OCI-LY1 (cell line): ENCODE results near the gene CFHR3.
"Not testable (repeated sequence)": the region's sequence is repeated elsewhere in the genome, so short reads cannot be mapped to it uniquely, and the experiment has no call there.

ENCODE experiments used
- H2AFZ ChIP-seq: fragments of 200-600 bp; sonication (generic), shearing (Covaris generic); 2 replicates; pipeline ENCODE4 v1.6.0; 2014; ENCODE audit warnings: antibody characterized with exemption, mild to moderate bottlenecking, low read length
- H3F3A ChIP-seq: fragments of 200-600 bp; sonication (generic), shearing (Covaris generic); 2 replicates; pipeline ENCODE4 v1.6.0; 2014; ENCODE audit warnings: mild to moderate bottlenecking, antibody characterized with exemption, low read length, moderate library complexity; ENCODE audit not compliant: insufficient read depth
- H3K27ac ChIP-seq: fragments of 200-600 bp; sonication (generic); 2 replicates; pipeline ENCODE4 v1.5.1; 2014; ENCODE audit warnings: low read length, mixed run types, mild to moderate bottlenecking, low read depth; ENCODE audit not compliant: poor library complexity, severe bottlenecking
- H3K27me3 ChIP-seq: fragments of 200-600 bp; sonication (generic); 2 replicates; pipeline ENCODE4 v1.6.0; 2014; ENCODE audit warnings: antibody characterized with exemption, mild to moderate bottlenecking, low read length, moderate library complexity; ENCODE audit not compliant: insufficient read depth
- H3K36me3 ChIP-seq: fragments of 200-600 bp; sonication (generic); 2 replicates; pipeline ENCODE4 v1.6.1; 2014; ENCODE audit warnings: mild to moderate bottlenecking, antibody characterized with exemption, low read length, moderate library complexity, mixed read lengths; ENCODE audit not compliant: insufficient read depth
- H3K4me1 ChIP-seq: fragments of 200-600 bp; sonication (generic); 2 replicates; pipeline ENCODE4 v1.5.1; 2014; ENCODE audit warnings: mild to moderate bottlenecking, low read length, moderate library complexity; ENCODE audit not compliant: insufficient read depth, severe bottlenecking
- H3K4me2 ChIP-seq: fragments of 200-600 bp; sonication (generic), shearing (Covaris generic); 2 replicates; pipeline ENCODE4 v1.6.1; 2014; ENCODE audit warnings: low read length
- H3K4me3 ChIP-seq: fragments of 200-600 bp; sonication (generic); 2 replicates; pipeline ENCODE4 v1.5.1; 2014; ENCODE audit warnings: low read length, low read depth, mild to moderate bottlenecking, mixed read lengths; ENCODE audit not compliant: poor library complexity, severe bottlenecking
- H3K79me2 ChIP-seq: fragments of 200-600 bp; shearing (Covaris generic); 2 replicates; pipeline ENCODE4 v1.6.1; 2016; ENCODE audit warnings: mixed run types, low read length, mixed read lengths; ENCODE audit not compliant: insufficient read depth
- H3K9ac ChIP-seq: fragments of 200-600 bp; sonication (generic), shearing (Covaris generic); 2 replicates; pipeline ENCODE4 v1.6.1; 2014; ENCODE audit warnings: mild to moderate bottlenecking, low read length, mixed read lengths
- H3K9me2 ChIP-seq: fragments of 200-600 bp; sonication (generic), shearing (Covaris generic); 2 replicates; pipeline ENCODE4 v1.6.1; 2014; ENCODE audit warnings: low read depth, mild to moderate bottlenecking, low read length, mixed read lengths
- H3K9me3 ChIP-seq: fragments of 200-600 bp; shearing (Covaris generic); 2 replicates; pipeline ENCODE4 v1.6.1; 2014; ENCODE audit warnings: low read length, mixed read lengths
- H4K20me1 ChIP-seq: fragments of 200-600 bp; sonication (generic), shearing (Covaris generic); 2 replicates; pipeline ENCODE4 v1.6.0; 2016; ENCODE audit warnings: mild to moderate bottlenecking, low read length; ENCODE audit not compliant: insufficient read depth
- CTCF ChIP-seq: fragments of 200-600 bp; sonication (generic), shearing (Covaris generic); IDR thresholded peaks from 2 replicates; pipeline ENCODE4 v1.5.1; 2017; ENCODE audit warnings: mild to moderate bottlenecking, antibody characterized with exemption, low read length, moderate library complexity, mixed read lengths
- EZH2 ChIP-seq: fragments of 200-600 bp; sonication (generic), shearing (Covaris generic); IDR thresholded peaks from 2 replicates; pipeline ENCODE4 v1.8.0; 2017; ENCODE audit warnings: borderline replicate concordance, mixed run types, mild to moderate bottlenecking, antibody characterized with exemption, low read length, moderate library complexity, mixed read lengths

Gene CFHR3

DNA sequence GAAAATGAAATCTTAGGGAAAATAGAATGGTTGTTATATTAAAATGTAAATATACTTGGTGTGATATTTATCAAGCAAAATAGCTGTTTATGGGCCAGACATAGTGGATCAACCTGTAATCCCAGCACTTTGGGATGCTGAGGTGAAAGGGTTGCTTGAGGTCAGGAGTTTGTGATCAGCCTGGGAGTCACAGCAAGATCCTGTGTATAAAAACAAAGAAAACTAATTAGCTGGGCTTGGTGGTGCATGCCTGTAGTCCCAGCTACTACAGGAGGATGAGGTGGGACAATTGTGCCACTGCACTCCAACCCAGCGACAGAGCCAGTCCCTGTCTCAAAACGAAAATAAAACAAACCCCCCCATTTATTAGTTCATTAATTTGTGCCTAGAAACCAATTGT lies 23.3 kb downstream of the CFHR3 start:
- Histone ChIP-seq H3K9ac (no peak overlapping the region), H3F3A (no peaks in the 10 kb centered on the region), H3K4me3 (no peak overlapping the region), H4K20me1 (no peaks in the 10 kb centered on the region), H3K9me2 (no peaks in the 10 kb centered on the region), H3K27ac (no peak overlapping the region), H3K79me2 (no peaks in the 10 kb centered on the region), H2AFZ (no peak overlapping the region), H3K4me1 (no peaks in the 10 kb centered on the region), H3K27me3 (no peaks in the 10 kb centered on the region), H3K9me3 (no peaks in the 10 kb centered on the region), H3K36me3 (no peaks in the 10 kb centered on the region), H3K4me2 (no peak overlapping the region)
- TF ChIP-seq EZH2: no peak
- TF ChIP-seq CTCF: no peak

- not testable (repeated sequence) for H3K4me1 ChIP-seq, H3K4me3 ChIP-seq, H3K9ac ChIP-seq, H3F3A ChIP-seq, H3K9me3 ChIP-seq, H2AFZ ChIP-seq, H3K27ac ChIP-seq, H3K27me3 ChIP-seq, H4K20me1 ChIP-seq, H3K4me2 ChIP-seq, H3K36me3 ChIP-seq, H3K9me2 ChIP-seq, H3K79me2 ChIP-seq
Measured at GRCh38 chr1:196801920-196802319, 27.3 kb downstream of the CFHR3 start.

DNA sequence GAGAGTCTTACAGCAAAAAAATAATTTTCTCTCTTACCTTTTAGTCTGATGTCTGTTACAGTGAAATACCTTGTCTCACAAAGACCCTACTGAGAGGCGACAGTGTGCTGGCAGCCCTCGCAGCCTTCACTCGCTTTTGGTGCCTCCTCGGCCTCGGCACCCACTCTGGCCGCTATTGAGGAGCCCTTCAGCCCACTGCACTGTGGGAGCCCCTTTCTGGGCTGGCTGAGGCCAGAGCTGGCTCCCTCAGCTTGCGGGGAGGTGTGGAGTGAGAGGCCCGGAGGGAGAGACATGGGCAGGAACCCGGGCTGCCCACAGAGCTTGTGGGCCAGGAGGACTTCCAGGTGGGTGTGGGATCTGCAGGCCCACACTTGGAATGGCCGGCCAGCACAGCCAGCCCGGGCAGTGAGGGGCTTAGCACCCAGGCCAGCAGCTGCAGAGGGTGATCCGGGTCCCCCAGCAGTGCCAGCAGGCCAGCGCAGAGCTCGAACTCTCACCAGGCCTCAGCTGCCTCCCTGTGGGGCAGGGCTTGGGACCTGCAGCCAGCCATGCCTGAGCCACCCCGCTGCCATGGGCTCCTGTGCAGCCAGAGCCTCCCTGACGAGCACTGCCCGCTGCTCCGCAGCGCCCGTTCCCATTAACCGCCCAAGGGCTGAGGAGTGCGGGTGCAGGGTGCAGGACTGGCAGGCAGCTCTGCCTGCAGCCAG lies 34.0 kb downstream of the CFHR3 start:
- Histone ChIP-seq H3K4me2 (no peak overlapping the region), H3K9me2 (no peaks in the 10 kb centered on the region), H4K20me1 (no peaks in the 10 kb centered on the region), H3K4me1 (no peaks in the 10 kb centered on the region), H3K27me3 (no peaks in the 10 kb centered on the region), H3K9me3 (no peaks in the 10 kb centered on the region), H3K9ac (no peak overlapping the region), H3K27ac (no peak overlapping the region), H3F3A (no peaks in the 10 kb centered on the region), H3K4me3 (no peak overlapping the region), H2AFZ (no peak overlapping the region), H3K36me3 (no peaks in the 10 kb centered on the region), H3K79me2 (no peaks in the 10 kb centered on the region)
- TF ChIP-seq EZH2: no peak
- no peak for TF ChIP-seq CTCF

- not testable (repeated sequence) for H4K20me1 ChIP-seq, H3K9ac ChIP-seq, H3K79me2 ChIP-seq, H3K9me3 ChIP-seq, H3K36me3 ChIP-seq, H3K27me3 ChIP-seq, H3K4me3 ChIP-seq, H3K4me2 ChIP-seq, H3K4me1 ChIP-seq, H2AFZ ChIP-seq, H3K9me2 ChIP-seq, H3K27ac ChIP-seq, H3F3A ChIP-seq
Measured at GRCh38 chr1:196817442-196817841, 42.8 kb downstream of the CFHR3 start.

- not testable (repeated sequence) for H3K4me3 ChIP-seq, H3K79me2 ChIP-seq, H3K4me2 ChIP-seq, H3K36me3 ChIP-seq, H2AFZ ChIP-seq, H3K9me2 ChIP-seq, H3K9me3 ChIP-seq, H3F3A ChIP-seq, H3K27ac ChIP-seq, H3K4me1 ChIP-seq, H3K27me3 ChIP-seq, H4K20me1 ChIP-seq, H3K9ac ChIP-seq
Measured at GRCh38 chr1:196819531-196819930, 44.9 kb downstream of the CFHR3 start, which contains the start of gene CFHR1. CFHR1 (plus strand) TSS chr1:196819731; CDS start chr1:196819845, 114 bp downstream.
